NB4 (cell line): Measurements from ENCODE around the gene PSMD2.

Experiments
- CTCF ChIP-seq: IDR thresholded peaks from one replicate; pipeline ENCODE4 v1.5.1; 2012; ENCODE audit warnings: low read depth, low read length
- MAX ChIP-seq: IDR thresholded peaks from 2 replicates; pipeline ENCODE4 v1.6.1; 2011; ENCODE audit warnings: low read depth, low read length
- MYC ChIP-seq: IDR thresholded peaks from 2 replicates; pipeline ENCODE4 v1.6.1; 2011; ENCODE audit warnings: low read depth, low read length
- POLR2A ChIP-seq: IDR thresholded peaks from 2 replicates; pipeline ENCODE4 v1.6.1; 2011; ENCODE audit warnings: mild to moderate bottlenecking; ENCODE audit not compliant: insufficient read length; ENCODE audit errors: extremely low read depth

DNA sequence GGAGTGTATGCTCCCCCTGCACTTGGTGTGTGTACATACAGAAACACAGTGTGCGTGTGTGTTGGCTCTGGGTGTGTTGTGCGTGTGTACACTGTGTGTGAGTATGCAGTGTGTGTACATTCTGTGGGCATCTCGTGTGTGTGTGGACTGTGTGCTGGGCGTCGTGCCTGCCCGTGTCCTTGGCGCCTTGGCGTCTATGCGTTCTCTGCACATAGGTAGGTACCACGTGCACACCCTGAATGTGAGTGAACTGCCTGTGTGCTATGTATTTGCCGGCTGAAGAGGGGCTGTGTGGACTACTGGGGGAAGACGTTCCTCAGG lies 23.7 kb upstream of the PSMD2 start:
- no peak for TF ChIP-seq CTCF
- no peak for TF ChIP-seq POLR2A
- no peak for TF ChIP-seq MAX
- TF ChIP-seq MYC = no peak
